ENCODE measurements around the gene SHANK2.
"Not testable (repeated sequence)": the region's sequence is repeated elsewhere in the genome, so short reads cannot be mapped to it uniquely, and the experiment has no call there.

Gene SHANK2

GRCh38 chr11:71242391-71242790 is 10.0 kb downstream of the SHANK2 start:
- DNase-seq: no peak

GRCh38 chr11:71241721-71242259 is 10.6 kb downstream of the SHANK2 start:
- DNase-seq: no peak

GRCh38 chr11:71240865-71241691 is 11.3 kb downstream of the SHANK2 start:
- no peak for DNase-seq

GRCh38 chr11:71240061-71240690 is 12.2 kb downstream of the SHANK2 start:
- no peak for DNase-seq

GRCh38 chr11:71239581-71239980 is 12.8 kb downstream of the SHANK2 start:
- DNase-seq: no peak

GRCh38 chr11:71238941-71239340 is 13.4 kb downstream of the SHANK2 start:
- DNase-seq: no peak

GRCh38 chr11:71238285-71238875 is 14.0 kb downstream of the SHANK2 start:
- DNase-seq: no peak

GRCh38 chr11:71237853-71238252 is 14.5 kb downstream of the SHANK2 start:
- DNase-seq: no peak

GRCh38 chr11:71236836-71237475 is 15.4 kb downstream of the SHANK2 start:
- DNase-seq: no peak

GRCh38 chr11:71235719-71236118 is 16.7 kb downstream of the SHANK2 start:
- DNase-seq: no peak

- not testable (repeated sequence) for DNase-seq
Measured at GRCh38 chr11:71233896-71234852, 18.2 kb downstream of the SHANK2 start.

GRCh38 chr11:71232364-71232763 is 20.0 kb downstream of the SHANK2 start:
- DNase-seq: no peak

GRCh38 chr11:71228961-71229360 is 23.4 kb downstream of the SHANK2 start:
- no peak for DNase-seq

GRCh38 chr11:71227058-71227659 is 25.2 kb downstream of the SHANK2 start:
- DNase-seq: no peak

GRCh38 chr11:71223671-71224660 is 28.4 kb downstream of the SHANK2 start:
- no peak for DNase-seq

GRCh38 chr11:71223081-71223405 is 29.3 kb downstream of the SHANK2 start:
- DNase-seq: no peak

GRCh38 chr11:71222318-71223080 is 29.9 kb downstream of the SHANK2 start:
- DNase-seq: no peak

GRCh38 chr11:71221821-71222220 is 30.6 kb downstream of the SHANK2 start:
- DNase-seq: no peak

- DNase-seq: no peak
Measured at GRCh38 chr11:71221201-71221600, 31.2 kb downstream of the SHANK2 start.
